C4-2B (cell line): ENCODE results near the gene BOK.

Experiments used
- ZFX ChIP-seq: fragments of 450-650 bp; IDR thresholded peaks from 2 replicates; pipeline ENCODE4 v1.6.1; 2017
- TF ChIP-seq, protein P1 (sequence below): fragments of 450-650 bp; conservative IDR thresholded peaks from 2 replicates; pipeline ENCODE4 v1.5.1; 2017; ENCODE audit warnings: mild to moderate bottlenecking

DNA sequence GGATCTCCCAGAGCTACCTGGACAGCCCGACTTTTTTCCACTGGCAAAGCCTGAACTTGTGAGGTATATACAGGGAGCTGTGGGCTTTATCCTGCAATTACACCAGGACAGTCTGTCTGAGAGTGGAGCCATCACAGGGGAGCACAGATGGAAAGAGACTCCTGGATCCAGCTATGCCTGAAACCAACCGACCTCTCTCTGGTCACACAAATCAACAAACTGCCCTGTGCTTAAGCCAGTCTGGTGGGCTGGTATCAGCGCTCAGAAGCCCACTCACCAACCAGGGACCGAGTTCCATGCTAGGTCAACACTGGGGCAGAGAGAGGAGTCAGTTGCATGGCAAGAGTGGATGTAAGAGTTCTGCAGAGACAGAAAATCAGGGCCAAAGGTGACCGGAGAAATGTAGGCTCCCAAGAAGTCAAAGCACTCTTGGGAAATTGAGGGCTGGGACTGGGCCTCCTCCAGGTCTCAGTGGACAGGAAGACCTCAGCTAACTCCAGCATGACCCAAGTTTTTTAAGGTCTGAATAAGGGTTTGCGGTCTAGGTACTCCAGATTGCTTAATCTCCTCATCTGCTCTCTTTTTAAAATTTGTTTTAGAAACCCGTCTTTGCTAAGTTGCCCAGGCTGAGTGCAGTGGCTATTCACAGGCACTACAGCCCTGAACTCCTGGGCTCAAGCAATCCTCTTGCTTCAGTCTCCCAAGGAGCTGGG, 3.8 kb upstream of the BOK start:
- TF ChIP-seq, protein P1, sequence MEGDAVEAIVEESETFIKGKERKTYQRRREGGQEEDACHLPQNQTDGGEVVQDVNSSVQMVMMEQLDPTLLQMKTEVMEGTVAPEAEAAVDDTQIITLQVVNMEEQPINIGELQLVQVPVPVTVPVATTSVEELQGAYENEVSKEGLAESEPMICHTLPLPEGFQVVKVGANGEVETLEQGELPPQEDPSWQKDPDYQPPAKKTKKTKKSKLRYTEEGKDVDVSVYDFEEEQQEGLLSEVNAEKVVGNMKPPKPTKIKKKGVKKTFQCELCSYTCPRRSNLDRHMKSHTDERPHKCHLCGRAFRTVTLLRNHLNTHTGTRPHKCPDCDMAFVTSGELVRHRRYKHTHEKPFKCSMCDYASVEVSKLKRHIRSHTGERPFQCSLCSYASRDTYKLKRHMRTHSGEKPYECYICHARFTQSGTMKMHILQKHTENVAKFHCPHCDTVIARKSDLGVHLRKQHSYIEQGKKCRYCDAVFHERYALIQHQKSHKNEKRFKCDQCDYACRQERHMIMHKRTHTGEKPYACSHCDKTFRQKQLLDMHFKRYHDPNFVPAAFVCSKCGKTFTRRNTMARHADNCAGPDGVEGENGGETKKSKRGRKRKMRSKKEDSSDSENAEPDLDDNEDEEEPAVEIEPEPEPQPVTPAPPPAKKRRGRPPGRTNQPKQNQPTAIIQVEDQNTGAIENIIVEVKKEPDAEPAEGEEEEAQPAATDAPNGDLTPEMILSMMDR, result no peak
- no peak for TF ChIP-seq ZFX
